ENCODE results near the gene ZNF467.

ZNF467 gene

GRCh38 chr7:149774237-149775175 is 1.1 kb upstream of the ZNF467 start:
- H3K27ac ChIP-seq (replicated peaks): no peak overlapping the region
- no peak overlapping the region for H3K4me3 ChIP-seq (replicated peaks; ENCODE audit: insufficient read depth, low read length)
- H3K27me3 ChIP-seq (ENCODE audit: insufficient read depth, poor library complexity, severe bottlenecking): peaks cover 2% of the 10 kb centered on the region
- TF ChIP-seq SPI1 (IDR thresholded peaks at IDR 0.05; ENCODE audit: borderline replicate concordance, low read depth): no peak
- TF ChIP-seq, protein P1, sequence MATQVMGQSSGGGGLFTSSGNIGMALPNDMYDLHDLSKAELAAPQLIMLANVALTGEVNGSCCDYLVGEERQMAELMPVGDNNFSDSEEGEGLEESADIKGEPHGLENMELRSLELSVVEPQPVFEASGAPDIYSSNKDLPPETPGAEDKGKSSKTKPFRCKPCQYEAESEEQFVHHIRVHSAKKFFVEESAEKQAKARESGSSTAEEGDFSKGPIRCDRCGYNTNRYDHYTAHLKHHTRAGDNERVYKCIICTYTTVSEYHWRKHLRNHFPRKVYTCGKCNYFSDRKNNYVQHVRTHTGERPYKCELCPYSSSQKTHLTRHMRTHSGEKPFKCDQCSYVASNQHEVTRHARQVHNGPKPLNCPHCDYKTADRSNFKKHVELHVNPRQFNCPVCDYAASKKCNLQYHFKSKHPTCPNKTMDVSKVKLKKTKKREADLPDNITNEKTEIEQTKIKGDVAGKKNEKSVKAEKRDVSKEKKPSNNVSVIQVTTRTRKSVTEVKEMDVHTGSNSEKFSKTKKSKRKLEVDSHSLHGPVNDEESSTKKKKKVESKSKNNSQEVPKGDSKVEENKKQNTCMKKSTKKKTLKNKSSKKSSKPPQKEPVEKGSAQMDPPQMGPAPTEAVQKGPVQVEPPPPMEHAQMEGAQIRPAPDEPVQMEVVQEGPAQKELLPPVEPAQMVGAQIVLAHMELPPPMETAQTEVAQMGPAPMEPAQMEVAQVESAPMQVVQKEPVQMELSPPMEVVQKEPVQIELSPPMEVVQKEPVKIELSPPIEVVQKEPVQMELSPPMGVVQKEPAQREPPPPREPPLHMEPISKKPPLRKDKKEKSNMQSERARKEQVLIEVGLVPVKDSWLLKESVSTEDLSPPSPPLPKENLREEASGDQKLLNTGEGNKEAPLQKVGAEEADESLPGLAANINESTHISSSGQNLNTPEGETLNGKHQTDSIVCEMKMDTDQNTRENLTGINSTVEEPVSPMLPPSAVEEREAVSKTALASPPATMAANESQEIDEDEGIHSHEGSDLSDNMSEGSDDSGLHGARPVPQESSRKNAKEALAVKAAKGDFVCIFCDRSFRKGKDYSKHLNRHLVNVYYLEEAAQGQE (IDR thresholded peaks at IDR 0.05; ENCODE audit: insufficient replicate concordance, low read depth): no peak
- no peak for TF ChIP-seq POLR2AphosphoS5 (IDR thresholded peaks at IDR 0.05; ENCODE audit: low read depth)
- TF ChIP-seq GABPA (IDR thresholded peaks at IDR 0.05; ENCODE audit: low read depth): no peak
- no peak for TF ChIP-seq CTCF (IDR thresholded peaks at IDR 0.05; ENCODE audit: insufficient read depth, low read length)
- DNase-seq (ENCODE audit: low read depth in 1 of 2, low spot score in 1 of 2): no peak

- peak in 1 of 2 experiments; percentile 35 for DNase-seq (ENCODE audit: low read depth in 1 of 2, low spot score in 1 of 2)
- TF ChIP-seq POLR2AphosphoS5 (IDR thresholded peaks at IDR 0.05; ENCODE audit: low read depth) (no peak), CTCF (IDR thresholded peaks at IDR 0.05; ENCODE audit: insufficient read depth, low read length) (no peak), GABPA (IDR thresholded peaks at IDR 0.05; ENCODE audit: low read depth) (no peak), SPI1 (IDR thresholded peaks at IDR 0.05; ENCODE audit: borderline replicate concordance, low read depth) (no peak)
- TF ChIP-seq, protein P1 (IDR thresholded peaks at IDR 0.05; ENCODE audit: insufficient replicate concordance, low read depth): no peak
- Histone ChIP-seq H3K27me3 (ENCODE audit: insufficient read depth, poor library complexity, severe bottlenecking) (peaks cover 2% of the 10 kb centered on the region), H3K4me3 (replicated peaks; ENCODE audit: insufficient read depth, low read length) (peak overlapping the region; percentile 66), H3K27ac (replicated peaks) (peak overlapping the region; percentile 41; the same call in 1 of the 2 replicates)
Observed at GRCh38 chr7:149772956-149773434, 393 bp downstream of the ZNF467 start.

- Histone ChIP-seq H3K27ac (replicated peaks) (peak overlapping the region; percentile 89), H3K4me3 (replicated peaks; ENCODE audit: insufficient read depth, low read length) (peak overlapping the region; percentile 66), H3K27me3 (ENCODE audit: insufficient read depth, poor library complexity, severe bottlenecking) (peaks cover 2% of the 10 kb centered on the region)
- TF ChIP-seq POLR2AphosphoS5 (IDR thresholded peaks at IDR 0.05; ENCODE audit: low read depth) (no peak), CTCF (IDR thresholded peaks at IDR 0.05; ENCODE audit: insufficient read depth, low read length) (no peak), GABPA (IDR thresholded peaks at IDR 0.05; ENCODE audit: low read depth) (no peak), SPI1 (IDR thresholded peaks at IDR 0.05; ENCODE audit: borderline replicate concordance, low read depth) (no peak)
- TF ChIP-seq, protein P1 (IDR thresholded peaks at IDR 0.05; ENCODE audit: insufficient replicate concordance, low read depth): no peak
- DNase-seq (ENCODE audit: low read depth in 1 of 2, low spot score in 1 of 2): no peak
Observed at GRCh38 chr7:149772241-149772955, 990 bp downstream of the ZNF467 start.
